Vagina (tissue), 2 donors: ENCODE data around the gene LRRC43.
"Not testable (repeated sequence)": the region's sequence is repeated elsewhere in the genome, so short reads cannot be mapped to it uniquely, and the experiment has no call there.

Source experiments
- CTCF ChIP-seq, 3 experiments: fragments of 450-650 bp in 2 of 3; fragments of 200-600 bp in 1 of 3; sonication (generic) in 1 of 3; IDR thresholded peaks; one replicate each; pipeline ENCODE4 v1.5.1; 2017 to 2019; ENCODE audit warnings: antibody characterized with exemption in 3 of 3, mild to moderate bottlenecking in 2 of 3, moderate library complexity in 2 of 3
- POLR2A ChIP-seq, 2 donors: fragments of 450-650 bp; IDR thresholded peaks; one replicate each; pipeline ENCODE4 v1.6.1; 2017; ENCODE audit warnings: antibody characterized with exemption in 2 of 2, mild to moderate bottlenecking in 2 of 2, moderate library complexity in 2 of 2
- POLR2AphosphoS5 ChIP-seq, 2 donors: sonication (generic); formaldehyde crosslinking; IDR thresholded peaks; one replicate each; pipeline ENCODE4 v1.9.0; 2017; ENCODE audit warnings: antibody characterized with exemption in 2 of 2, mild to moderate bottlenecking in 2 of 2, low read depth in 1 of 2; ENCODE audit not compliant: insufficient read depth in 1 of 2

GRCh38 chr12:122176473-122176872 is 6.5 kb upstream of the LRRC43 start:
- not testable (repeated sequence) for TF ChIP-seq CTCF (IDR thresholded peaks at IDR 0.05); POLR2AphosphoS5 (IDR thresholded peaks at IDR 0.05; ENCODE audit: insufficient read depth in 1 of 2, low read depth in 1 of 2); POLR2A (IDR thresholded peaks at IDR 0.05)
